ENCODE measurements around the gene MUC4.

The MUC4 gene

GRCh38 chr3:195803289-195803908 lies 8.3 kb downstream of the MUC4 start:
- Histone ChIP-seq H3K27me3 (ENCODE audit: insufficient read depth, poor library complexity, severe bottlenecking) (peaks cover 7% of the 10 kb centered on the region), H3K27ac (replicated peaks) (no peak overlapping the region), H3K4me3 (replicated peaks; ENCODE audit: insufficient read depth, low read length) (no peak overlapping the region)
- TF ChIP-seq GABPA (IDR thresholded peaks at IDR 0.05; ENCODE audit: low read depth) (no peak), POLR2AphosphoS5 (IDR thresholded peaks at IDR 0.05; ENCODE audit: low read depth) (no peak), CTCF (IDR thresholded peaks at IDR 0.05; ENCODE audit: insufficient read depth, low read length) (no peak)
- no peak for DNase-seq (ENCODE audit: low read depth in 1 of 2, low spot score in 1 of 2)

- H3K4me3 ChIP-seq (replicated peaks; ENCODE audit: insufficient read depth, low read length), result no peak overlapping the region
- DNase-seq (ENCODE audit: low read depth in 1 of 2, low spot score in 1 of 2), result no peak
- TF ChIP-seq CTCF (IDR thresholded peaks at IDR 0.05; ENCODE audit: insufficient read depth, low read length) (no peak), REST (IDR thresholded peaks at IDR 0.05; ENCODE audit: insufficient replicate concordance, low read depth) (no peak), POLR2AphosphoS5 (IDR thresholded peaks at IDR 0.05; ENCODE audit: low read depth) (no peak), GABPA (IDR thresholded peaks at IDR 0.05; ENCODE audit: low read depth) (no peak), SPI1 (IDR thresholded peaks at IDR 0.05; ENCODE audit: borderline replicate concordance, low read depth) (no peak)
- peaks cover 7% of the 10 kb centered on the region for H3K27me3 ChIP-seq (ENCODE audit: insufficient read depth, poor library complexity, severe bottlenecking)
- no peak overlapping the region for H3K27ac ChIP-seq (replicated peaks)
Observed at GRCh38 chr3:195802795-195803194, 8.9 kb downstream of the MUC4 start.

GRCh38 chr3:195802261-195802701 lies 9.4 kb downstream of the MUC4 start:
- Histone ChIP-seq H3K27ac (replicated peaks) (no peak overlapping the region), H3K4me3 (replicated peaks; ENCODE audit: insufficient read depth, low read length) (no peak overlapping the region), H3K27me3 (ENCODE audit: insufficient read depth, poor library complexity, severe bottlenecking) (peaks cover 7% of the 10 kb centered on the region)
- DNase-seq (ENCODE audit: low read depth in 1 of 2, low spot score in 1 of 2), result no peak
- TF ChIP-seq POLR2AphosphoS5 (IDR thresholded peaks at IDR 0.05; ENCODE audit: low read depth) (no peak), SPI1 (IDR thresholded peaks at IDR 0.05; ENCODE audit: borderline replicate concordance, low read depth) (no peak), REST (IDR thresholded peaks at IDR 0.05; ENCODE audit: insufficient replicate concordance, low read depth) (no peak)

- no peak for TF ChIP-seq REST (IDR thresholded peaks at IDR 0.05; ENCODE audit: insufficient replicate concordance, low read depth)
- TF ChIP-seq SPI1 (IDR thresholded peaks at IDR 0.05; ENCODE audit: borderline replicate concordance, low read depth), result no peak
- TF ChIP-seq GABPA (IDR thresholded peaks at IDR 0.05; ENCODE audit: low read depth), result no peak
- no peak overlapping the region for H3K4me3 ChIP-seq (replicated peaks; ENCODE audit: insufficient read depth, low read length)
Observed at GRCh38 chr3:195801251-195802183, 10.2 kb downstream of the MUC4 start.

More at GRCh38 chr3:195801251-195802183, 10.2 kb downstream of the MUC4 start:
- Histone ChIP-seq H3K27ac (replicated peaks) (no peak overlapping the region), H3K27me3 (ENCODE audit: insufficient read depth, poor library complexity, severe bottlenecking) (peaks cover 4% of the 10 kb centered on the region)
- no peak for DNase-seq (ENCODE audit: low read depth in 1 of 2, low spot score in 1 of 2)
